Measurements from ENCODE around the gene PIK3AP1. TPM values are rescaled to one million over a fixed set of nuclear protein-coding genes. Genes with fewer than 3 reads are reported as not detected.

Gene PIK3AP1
- total and polyA plus RNA-seq, 2 of the 13 experiments (the other 11 are each of a cell fraction or from before 2014, with no cell fraction given), result 3.6 to 13.8 TPM

GRCh38 chr10:96596422-96597407 lies 123.6 kb downstream of the PIK3AP1 start (continued):
- TF ChIP-seq ZHX2 (IDR thresholded peaks at IDR 0.05; ENCODE audit: low read depth) (no peak), ZHX2 (CRISPR knock-in tag; IDR thresholded peaks at IDR 0.05; ENCODE audit: borderline replicate concordance) (no peak), NCOA5 (CRISPR knock-in tag; IDR thresholded peaks at IDR 0.05) (no peak), RARA (CRISPR knock-in tag; IDR thresholded peaks at IDR 0.05) (peak; percentile 85), ZNF549 (CRISPR knock-in tag; IDR thresholded peaks at IDR 0.05) (no peak), ZNF121 (CRISPR knock-in tag; IDR thresholded peaks at IDR 0.05) (no peak), MXI1 (IDR thresholded peaks at IDR 0.05; ENCODE audit: borderline replicate concordance, low read depth, low read length) (no peak; the same call in 2 of the 3 replicates), SNAPC2 (CRISPR knock-in tag; IDR thresholded peaks at IDR 0.05) (peak; percentile 34; the same call in 1 of the 2 replicates), GATAD2A (CRISPR knock-in tag; IDR thresholded peaks at IDR 0.05) (peak; percentile 67; the same call in 1 of the 2 replicates), HNRNPUL1 (IDR thresholded peaks at IDR 0.05; ENCODE audit: low read depth, low read length) (no peak), PRPF4 (IDR thresholded peaks at IDR 0.05; ENCODE audit: low read depth, low read length, poor library complexity, severe bottlenecking) (no peak), SPEN (CRISPR knock-in tag; IDR thresholded peaks at IDR 0.05; ENCODE audit: low read depth) (no peak), SRY (CRISPR knock-in tag; IDR thresholded peaks at IDR 0.05) (no peak), HCFC1 (IDR thresholded peaks at IDR 0.05; ENCODE audit: low read depth, low read length) (no peak), SP140L (CRISPR knock-in tag; IDR thresholded peaks at IDR 0.05; ENCODE audit: borderline replicate concordance) (no peak), JARID2 (CRISPR knock-in tag; IDR thresholded peaks at IDR 0.05; ENCODE audit: insufficient replicate concordance) (no peak), SALL2 (CRISPR knock-in tag; IDR thresholded peaks at IDR 0.05) (no peak), ZNF512 (CRISPR knock-in tag; IDR thresholded peaks at IDR 0.05) (peak; percentile 91), ATF7 (IDR thresholded peaks at IDR 0.05) (no peak), ATF7 (CRISPR knock-in tag; IDR thresholded peaks at IDR 0.05) (no peak), ZBTB7A (CRISPR knock-in tag; IDR thresholded peaks at IDR 0.05) (no peak), ZNF674 (CRISPR knock-in tag; IDR thresholded peaks at IDR 0.05; ENCODE audit: low read depth) (no peak), ZFP62 (CRISPR knock-in tag; IDR thresholded peaks at IDR 0.05) (no peak), SAFB2 (CRISPR knock-in tag; IDR thresholded peaks at IDR 0.05; ENCODE audit: borderline replicate concordance, low read depth) (no peak), RFXANK (CRISPR knock-in tag; IDR thresholded peaks at IDR 0.05) (no peak)
